ENCODE data around the gene PDE10A. TPM values are rescaled to one million over a fixed set of nuclear protein-coding genes. Genes with fewer than 3 reads are reported as not detected.
"Not testable (repeated sequence)": the region's sequence is repeated elsewhere in the genome, so short reads cannot be mapped to it uniquely, and the experiment has no call there.

The PDE10A gene
- polyA plus RNA-seq, 1 donor, result 24.4 TPM

DNA sequence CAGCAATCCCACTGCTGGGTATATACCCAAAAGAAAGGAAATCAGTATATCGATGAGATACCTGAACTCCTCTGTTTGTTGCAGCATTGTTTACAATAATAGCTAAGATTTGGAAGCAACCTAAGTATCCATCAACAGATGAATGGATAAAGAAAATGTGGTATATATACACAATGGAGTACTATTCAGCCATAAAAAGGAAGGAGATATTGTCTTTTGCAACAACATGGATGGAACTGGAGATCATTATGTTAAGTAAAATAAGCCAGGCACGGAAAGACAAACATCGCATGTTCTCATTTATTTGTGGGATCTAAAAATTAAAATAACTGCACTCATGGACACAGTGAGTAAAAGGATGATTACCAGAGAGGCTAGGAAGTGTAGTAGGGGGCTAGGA lies 108.4 kb downstream of the PDE10A start:
- not testable (repeated sequence) for DNase-seq

- no peak for DNase-seq
Observed at GRCh38 chr6:165552248-165552736, 110.7 kb downstream of the PDE10A start.

DNA sequence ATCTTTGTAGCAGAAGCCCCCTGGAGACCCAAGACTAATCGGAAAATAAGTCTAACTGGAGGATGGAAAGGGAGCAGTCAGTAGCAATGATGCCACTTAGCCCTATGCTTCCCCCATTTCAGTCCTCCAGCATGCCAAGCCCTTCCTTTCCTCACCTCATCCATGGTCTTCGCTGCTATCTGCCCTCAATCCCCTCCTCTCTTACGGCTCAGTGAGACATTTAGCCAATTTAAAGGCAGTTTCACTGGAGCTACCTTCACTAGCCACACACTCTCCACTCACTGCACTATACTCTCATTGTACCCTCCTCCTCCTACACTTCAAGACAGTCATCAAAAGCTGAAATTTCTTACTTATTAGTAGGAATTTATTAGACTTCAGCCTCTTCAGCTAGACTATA lies 111.2 kb downstream of the PDE10A start:
- DNase-seq, result no peak

- no peak for DNase-seq
Observed at GRCh38 chr6:165548450-165548849, 114.6 kb downstream of the PDE10A start.

DNA sequence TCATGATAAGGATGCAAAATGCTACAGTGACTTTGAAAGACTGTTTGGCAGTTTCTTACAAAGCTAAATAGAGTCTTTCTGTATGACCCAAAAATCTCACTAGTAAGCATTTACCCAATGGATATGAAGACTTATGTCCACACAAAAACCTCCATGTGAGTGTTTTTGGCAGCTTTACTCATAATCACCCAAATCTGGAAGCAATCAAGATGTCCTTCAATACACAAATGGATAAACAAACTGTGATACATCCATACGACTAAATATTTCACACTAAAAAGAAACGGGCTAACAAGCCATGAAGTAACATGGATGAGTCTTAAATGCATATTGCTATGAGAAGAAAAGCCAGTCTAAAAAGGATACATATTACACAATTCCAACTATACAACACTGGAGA lies 117.2 kb downstream of the PDE10A start:
- DNase-seq, result no peak

GRCh38 chr6:165543781-165544180 lies 119.3 kb downstream of the PDE10A start:
- DNase-seq, result no peak

DNA sequence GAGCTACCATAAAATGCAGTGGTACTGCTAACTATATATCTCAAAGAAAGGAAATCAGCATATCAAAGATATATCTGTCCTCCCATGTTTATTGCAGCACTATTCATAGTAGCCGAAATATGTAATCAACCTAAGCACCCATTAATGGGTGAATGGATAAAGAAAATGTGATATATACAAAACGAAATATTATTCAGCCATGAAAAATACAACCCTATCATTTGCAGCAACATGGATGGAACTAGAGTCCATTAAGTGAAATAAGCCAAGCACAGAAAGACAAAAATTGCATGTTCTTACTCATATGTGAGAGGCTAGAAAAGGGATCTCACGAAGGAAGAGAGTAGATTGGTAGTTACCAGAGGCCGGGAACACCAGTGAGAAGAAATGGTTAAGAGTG lies 126.1 kb downstream of the PDE10A start:
- DNase-seq, result no peak

GRCh38 chr6:165519316-165519715 lies 143.7 kb downstream of the PDE10A start:
- no peak for DNase-seq

- DNase-seq, result no peak
Observed at GRCh38 chr6:165515963-165516624, 146.9 kb downstream of the PDE10A start.

GRCh38 chr6:165514621-165515020 lies 148.4 kb downstream of the PDE10A start:
- no peak for DNase-seq

DNA sequence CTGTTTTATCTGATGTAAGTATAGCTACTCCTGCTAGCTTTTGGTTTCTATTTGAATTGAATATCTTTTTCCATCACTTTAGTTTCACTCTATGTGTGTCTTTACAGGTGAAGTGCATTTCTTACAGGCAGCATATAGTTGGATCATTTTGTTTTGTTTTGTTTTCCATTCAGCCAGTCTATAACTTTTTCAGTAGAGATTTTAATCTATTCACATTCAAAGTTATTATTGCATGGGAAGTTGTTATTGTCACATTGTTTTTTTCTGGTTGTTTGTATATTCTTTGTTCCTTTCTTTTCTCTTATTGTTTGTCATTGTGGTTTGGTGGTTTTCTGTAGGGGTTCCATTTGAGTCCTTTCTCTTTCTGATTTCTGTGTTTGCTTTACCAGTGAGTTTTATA lies 151.2 kb downstream of the PDE10A start:
- DNase-seq, result no peak

DNA sequence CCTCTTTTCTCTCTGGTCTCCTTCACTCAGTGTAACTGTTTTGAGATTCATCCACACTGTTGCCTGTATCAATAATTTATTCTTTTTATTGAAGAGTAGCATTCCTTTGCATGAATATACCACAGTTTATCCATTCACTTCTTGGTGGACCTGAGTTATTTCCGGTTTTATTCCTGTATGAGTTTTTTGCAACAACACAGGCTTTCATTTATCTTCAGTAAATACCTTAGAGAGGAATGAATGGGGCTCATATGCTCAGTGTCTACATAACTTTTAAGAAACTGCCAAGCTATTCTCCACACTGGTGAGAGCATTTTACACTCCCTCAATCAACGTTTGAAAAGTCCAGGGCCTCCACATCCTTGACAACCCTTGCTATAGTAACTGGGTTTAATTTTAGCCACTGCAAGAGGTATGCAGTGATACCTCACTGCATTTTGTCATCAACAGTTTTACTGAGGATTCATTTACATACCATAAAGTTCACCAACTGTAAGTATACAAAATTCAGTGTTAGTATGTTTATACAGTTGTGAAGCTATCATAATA lies 154.6 kb downstream of the PDE10A start:
- no peak for DNase-seq

DNA sequence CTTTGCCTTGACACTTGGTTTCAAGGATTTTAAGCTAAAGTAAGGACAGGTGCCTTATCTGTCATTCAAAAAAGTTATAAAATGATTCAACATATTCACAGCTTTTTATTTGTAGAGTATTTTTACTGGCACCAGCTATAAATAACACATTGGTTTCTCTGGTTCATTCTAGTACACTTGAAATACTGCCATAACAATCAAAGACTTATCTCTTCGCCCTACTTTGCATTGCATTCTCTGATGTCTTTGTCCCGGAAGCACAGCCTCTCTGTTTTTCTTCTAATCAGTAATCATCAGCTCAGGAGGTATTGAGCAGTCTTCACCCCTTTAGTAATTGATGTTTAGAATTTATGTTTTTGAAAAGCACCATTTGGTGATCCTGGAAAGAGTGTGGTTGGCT lies 156.4 kb downstream of the PDE10A start:
- no peak for DNase-seq

DNA sequence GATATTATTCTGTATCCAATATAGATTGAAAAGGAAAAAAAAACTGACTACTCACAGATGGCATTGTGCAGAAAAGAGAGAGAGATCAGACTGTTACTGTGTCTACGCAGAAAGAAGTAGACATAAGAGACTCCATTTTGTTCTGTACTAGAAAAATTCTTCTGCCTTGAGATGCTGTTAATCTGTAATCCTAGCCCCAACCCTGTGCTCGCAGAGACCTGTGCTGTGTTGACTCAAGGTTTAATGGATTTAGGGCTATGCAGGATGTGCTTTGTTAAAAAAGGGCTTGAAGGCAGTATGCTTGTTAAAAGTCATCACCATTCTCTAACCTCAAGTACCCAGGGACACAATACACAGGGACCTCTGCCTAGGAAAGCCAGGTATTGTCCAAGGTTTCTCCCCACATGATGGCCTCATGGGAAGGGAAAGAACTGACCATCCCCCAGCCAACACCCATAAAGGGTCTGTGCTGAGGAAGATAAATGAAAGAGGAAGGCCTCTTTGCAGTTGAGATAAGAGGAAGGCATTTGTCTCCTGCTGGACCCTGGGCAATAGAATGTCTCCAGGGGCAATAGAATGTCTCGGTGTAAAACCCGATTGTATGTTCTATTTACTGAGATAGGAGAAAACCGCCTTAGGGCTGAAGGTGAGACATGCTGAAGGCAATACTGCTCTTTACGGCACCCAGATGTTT lies 162.7 kb downstream of the PDE10A start:
- not testable (repeated sequence) for DNase-seq

- no peak for DNase-seq
Observed at GRCh38 chr6:165497472-165497871, 165.6 kb downstream of the PDE10A start.

- no peak for DNase-seq
Observed at GRCh38 chr6:165488624-165489295, 174.3 kb downstream of the PDE10A start.

- no peak for DNase-seq
Observed at GRCh38 chr6:165487950-165488349, 175.1 kb downstream of the PDE10A start.

DNA sequence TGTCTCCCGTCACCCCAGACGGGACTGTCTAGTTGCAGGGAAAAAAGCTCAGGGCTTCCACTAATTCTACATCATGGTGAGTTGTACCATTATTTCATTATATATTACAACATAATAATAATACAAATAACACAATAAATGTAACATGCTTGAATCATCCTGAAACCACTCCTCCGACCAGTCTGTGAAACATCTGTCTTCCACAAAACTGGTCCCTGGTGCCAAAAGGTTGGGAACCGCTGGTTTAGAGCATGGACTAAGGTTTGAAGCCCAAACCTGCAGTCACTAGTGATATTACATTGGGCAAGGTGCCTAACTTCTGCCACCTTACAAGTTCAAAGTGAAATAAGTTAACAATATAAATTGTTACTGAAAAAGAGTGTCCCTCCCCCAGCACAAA lies 175.7 kb downstream of the PDE10A start:
- DNase-seq, result no peak

GRCh38 chr6:165486183-165487137 lies 176.6 kb downstream of the PDE10A start:
- DNase-seq, result no peak

DNA sequence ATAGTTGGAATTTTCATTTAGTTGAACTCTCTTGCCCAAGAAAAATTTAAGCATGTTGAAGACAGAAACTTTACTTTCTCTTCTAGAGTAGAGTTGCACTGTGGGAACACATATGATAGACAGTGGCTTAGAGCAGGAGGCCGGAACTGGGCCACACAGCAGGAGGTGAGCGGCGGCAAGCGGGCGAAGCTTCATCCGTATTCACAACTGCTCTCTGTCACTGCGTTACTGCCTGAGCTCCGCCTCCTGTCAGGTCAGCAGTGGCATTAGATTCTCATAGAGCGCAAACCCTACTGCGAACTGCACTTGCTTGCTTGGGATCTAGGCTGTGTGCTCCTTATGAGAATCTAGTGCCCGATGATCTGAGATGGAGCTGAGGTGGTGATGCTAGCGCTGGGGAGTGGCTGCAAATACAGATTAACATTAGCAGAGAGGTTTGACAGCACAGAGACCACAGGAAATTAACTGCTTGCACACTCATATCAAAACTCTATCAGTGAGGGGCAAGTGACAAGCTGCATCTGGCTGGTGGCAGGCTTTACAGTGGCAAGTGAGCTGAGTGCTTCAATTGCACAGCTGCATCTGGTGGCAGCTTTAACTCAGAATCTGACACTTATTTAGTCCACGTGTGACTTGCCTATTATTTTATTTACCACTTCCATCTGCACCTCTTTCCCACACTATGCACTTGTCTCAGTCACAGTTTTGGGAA lies 178.7 kb downstream of the PDE10A start:
- no peak for DNase-seq

DNA sequence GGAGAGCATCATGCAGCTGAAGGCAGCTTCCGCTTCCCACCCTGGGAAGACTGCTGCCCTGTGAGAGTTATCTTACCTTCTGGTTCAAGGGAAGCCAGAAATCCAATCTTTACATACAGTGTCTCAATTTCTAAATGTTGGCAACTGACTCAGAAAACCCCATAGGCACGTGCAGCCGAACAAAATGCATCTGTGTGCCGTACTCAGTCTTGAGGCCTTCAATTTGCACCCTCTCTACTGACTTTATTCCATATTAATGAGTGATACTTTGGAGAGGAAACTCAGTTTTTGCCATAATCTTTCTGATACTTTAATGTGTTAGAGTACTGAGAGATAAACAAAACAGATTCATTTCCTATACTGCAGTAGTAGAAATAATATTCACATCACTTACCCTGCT lies 181.1 kb downstream of the PDE10A start:
- no peak for DNase-seq
